Stimulated activated CD4-positive, alpha-beta T cell treated with anti-CD3 and anti-CD28 coated beads, Interleukin-12 subunit alpha, Interleukin-12 subunit beta, amount 100 ng/mL, for 48 hours (primary cell): ENCODE results near the gene NUDT9.

ENCODE experiments used
- DNase-seq, 3 donors: peaks; one replicate each; pipeline ENCODE4 v3.0.0-alpha.2; 2020; ENCODE audit warnings: low read depth in 2 of 3, low spot score in 1 of 3

NUDT9 gene

GRCh38 chr4:87506974-87507701, 84.8 kb downstream of the NUDT9 start:
- no peak for DNase-seq
